Stimulated activated memory B cell treated with anti-CD40 and anti-IgM and Interleukin-4, amounts not matched to agents 10 μg/mL and 1 μg/mL and 100 μg/mL, for 72 hours (primary cell): ENCODE data around the gene IQCF2.
A peak's percentile ranks its signal among the peaks of the same experiment; 100 is the strongest.
"Not testable (repeated sequence)": the region's sequence is repeated elsewhere in the genome, so short reads cannot be mapped to it uniquely, and the experiment has no call there.

Experiments used
- ATAC-seq: fragments of 150-1000 bp; cut with Tn5 transposase; 2 replicates; pipeline ENCODE4 v1.10.0; 2021
- H3K27ac Mint-ChIP-seq: one replicate; pipeline ENCODE4 v1.8.0; 2022; ENCODE audit warnings: mild to moderate bottlenecking, mixed read lengths
- H3K27me3 Mint-ChIP-seq: one replicate; pipeline ENCODE4 v1.8.0; 2022; ENCODE audit warnings: mixed read lengths
- H3K36me3 Mint-ChIP-seq: one replicate; pipeline ENCODE4 v1.8.0; 2022; ENCODE audit warnings: mixed read lengths
- H3K4me1 Mint-ChIP-seq: one replicate; pipeline ENCODE4 v1.8.0; 2022; ENCODE audit warnings: mixed read lengths
- H3K4me3 Mint-ChIP-seq: one replicate; pipeline ENCODE4 v1.8.0; 2022; ENCODE audit warnings: mild to moderate bottlenecking, moderate library complexity, mixed read lengths
- H3K9me3 Mint-ChIP-seq: one replicate; pipeline ENCODE4 v1.8.0; 2022; ENCODE audit warnings: mixed read lengths

The IQCF2 gene

DNA sequence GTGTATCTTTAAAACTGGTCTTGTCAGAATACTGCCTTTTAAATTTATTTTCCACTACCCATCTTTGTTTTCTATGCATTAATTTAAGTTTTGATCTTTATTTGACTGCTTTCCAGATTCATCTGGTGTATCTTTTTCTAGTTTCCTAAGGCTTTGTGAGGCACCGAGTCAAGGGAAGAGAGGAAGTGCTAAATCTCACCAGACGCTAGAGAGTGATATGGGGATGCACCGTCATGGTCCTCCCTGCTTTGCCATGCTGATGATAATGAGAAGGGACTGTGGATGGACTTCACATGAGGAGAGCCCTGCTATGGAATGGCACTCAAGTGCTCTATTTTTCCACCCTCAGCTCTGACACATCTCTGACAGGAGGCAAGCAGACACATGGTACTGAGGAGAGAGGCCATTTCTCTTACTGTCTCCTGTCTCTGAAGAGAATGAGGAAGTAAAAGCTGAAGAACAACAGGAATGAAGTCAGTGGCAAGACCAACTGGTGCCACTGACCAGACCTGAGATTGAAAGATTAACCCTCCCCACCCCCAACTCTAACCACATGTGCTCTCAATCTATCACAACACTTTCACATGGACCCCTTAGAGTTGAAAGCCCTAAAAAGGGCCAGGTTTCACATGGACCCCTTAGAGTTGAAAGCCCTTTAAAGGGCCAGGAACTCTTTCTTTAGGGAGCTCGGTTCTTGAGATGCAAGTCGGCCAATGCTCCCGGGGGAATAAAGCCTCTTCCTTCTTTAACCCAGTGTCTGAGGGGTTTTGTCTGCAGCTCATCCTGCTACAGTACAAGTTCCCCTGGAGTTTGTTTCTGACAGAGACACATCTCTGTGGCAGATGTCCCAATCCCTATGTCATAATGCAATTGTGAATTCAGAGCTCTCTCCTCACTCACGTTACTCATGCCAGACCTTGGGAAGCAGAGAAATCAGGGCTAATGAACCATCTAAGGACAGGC is at the start of gene IQCF2:
Gene IQCF2, plus strand, starts transcription at position 913 of the 963 bp plus-strand sequence. CDS start 52 bp downstream, outside the sequence.
- peak; percentile 92 for ATAC-seq
- Mint-ChIP-seq H3K4me3 (peak within 1 kb of the TSS; percentile 11), H3K27me3 (peaks cover 9% of the 10 kb centered on the region), H3K4me1 (peaks cover 17% of the 10 kb centered on the region), H3K36me3 (peaks cover 3% of the 10 kb centered on the region), H3K9me3 (peaks cover 3% of the 10 kb centered on the region), H3K27ac (peak within 1 kb of the TSS; percentile 65)

DNA sequence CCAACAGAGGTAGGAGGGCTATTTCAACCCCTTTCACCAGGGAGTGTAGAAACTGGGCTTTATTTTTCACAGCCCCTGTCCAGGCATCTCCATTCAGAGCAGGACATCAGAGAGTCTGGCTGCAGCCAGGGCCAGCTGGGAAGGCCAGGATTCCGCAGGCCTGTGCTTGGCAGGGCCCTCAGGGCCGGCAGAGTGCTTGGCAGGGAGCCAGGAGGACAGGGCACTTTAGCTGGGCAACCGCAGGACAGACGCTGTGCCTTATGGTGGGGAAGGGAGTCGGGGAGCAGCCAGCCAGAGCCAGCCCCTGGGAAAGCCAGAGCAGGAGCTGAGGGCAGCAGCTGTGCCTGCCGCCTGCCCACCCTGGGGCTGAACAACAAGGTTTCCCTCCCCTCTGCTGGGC is 47.9 kb upstream of the IQCF2 start:
- Mint-ChIP-seq H3K9me3 (no peaks in the 10 kb centered on the region), H3K4me1 (no peaks in the 10 kb centered on the region), H3K27ac (no peak overlapping the region), H3K36me3 (no peaks in the 10 kb centered on the region), H3K27me3 (peaks cover 39% of the 10 kb centered on the region), H3K4me3 (no peak overlapping the region)
- ATAC-seq, result no peak

DNA sequence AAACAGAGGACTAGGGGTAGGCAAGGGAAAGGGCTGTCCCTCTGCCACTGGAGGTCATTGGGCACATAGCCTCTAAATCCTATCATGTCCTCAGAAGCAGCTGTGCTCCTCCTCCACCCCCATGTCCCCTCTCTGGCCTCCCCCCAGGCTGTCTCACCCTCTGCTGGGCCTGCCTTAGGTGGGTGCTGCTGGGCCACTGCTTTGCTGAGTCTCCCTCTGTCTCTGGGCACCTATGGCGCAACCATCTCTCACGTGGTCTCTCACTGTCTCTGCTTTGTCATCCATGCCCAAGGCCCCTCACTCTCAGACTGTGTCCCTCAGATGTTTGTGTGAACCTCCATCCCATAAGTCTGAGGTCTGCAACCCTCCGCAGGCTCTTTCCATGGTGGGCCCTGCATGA is 47.4 kb upstream of the IQCF2 start:
- no peaks in the 10 kb centered on the region for H3K4me1 Mint-ChIP-seq
- H3K4me3 Mint-ChIP-seq, result no peak overlapping the region
- H3K27me3 Mint-ChIP-seq, result peaks cover 42% of the 10 kb centered on the region
- H3K27ac Mint-ChIP-seq, result no peak overlapping the region
- ATAC-seq, result no peak
- H3K9me3 Mint-ChIP-seq, result no peaks in the 10 kb centered on the region
- H3K36me3 Mint-ChIP-seq, result no peaks in the 10 kb centered on the region

DNA sequence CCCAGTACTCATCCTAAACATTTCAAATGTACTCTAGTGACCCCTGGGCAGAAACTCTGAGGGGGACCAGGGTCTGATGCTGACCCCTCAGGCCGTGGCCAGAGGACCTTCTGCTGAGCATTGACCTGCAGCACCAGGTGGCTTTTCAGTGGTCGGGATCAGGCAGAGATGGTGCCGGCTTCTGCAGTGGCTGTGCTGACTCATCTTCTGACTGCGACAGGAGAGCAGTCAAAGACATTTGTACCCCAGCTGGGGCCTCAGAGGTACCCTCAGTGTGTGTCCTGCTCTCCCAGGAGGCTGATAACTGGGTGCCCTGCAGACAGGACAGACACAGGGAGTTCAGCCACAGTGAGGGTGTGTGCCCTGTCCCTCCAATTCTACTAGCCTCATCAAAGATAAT is 45.8 kb upstream of the IQCF2 start:
- Mint-ChIP-seq H3K27me3 (peaks cover 53% of the 10 kb centered on the region), H3K4me1 (no peaks in the 10 kb centered on the region), H3K4me3 (no peak overlapping the region), H3K9me3 (no peaks in the 10 kb centered on the region), H3K27ac (no peak overlapping the region), H3K36me3 (no peaks in the 10 kb centered on the region)
- no peak for ATAC-seq

DNA sequence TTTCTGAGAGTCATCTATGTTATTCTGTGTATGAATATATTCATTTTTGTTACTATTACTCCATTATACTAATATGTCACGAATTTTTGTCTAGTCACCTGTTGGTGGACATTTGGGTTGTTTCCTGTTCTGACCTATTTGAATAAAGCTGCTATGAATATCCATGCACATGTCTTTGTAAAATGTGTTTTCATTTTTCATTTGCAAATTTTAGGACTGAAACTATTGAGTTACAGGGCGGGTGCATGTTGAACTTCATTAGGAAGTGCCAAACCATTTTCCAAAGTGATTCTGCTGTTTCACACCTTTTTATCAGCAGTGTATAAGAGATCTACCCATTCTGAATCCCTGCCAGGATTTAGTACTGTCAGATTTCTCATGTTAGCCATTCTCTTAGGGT is 44.7 kb upstream of the IQCF2 start:
- ATAC-seq, result no peak
- H3K36me3 Mint-ChIP-seq, result no peaks in the 10 kb centered on the region
- no peak overlapping the region for H3K4me3 Mint-ChIP-seq
- no peaks in the 10 kb centered on the region for H3K4me1 Mint-ChIP-seq
- H3K27me3 Mint-ChIP-seq, result peaks cover 64% of the 10 kb centered on the region
- H3K27ac Mint-ChIP-seq, result no peak overlapping the region
- H3K9me3 Mint-ChIP-seq, result peaks cover 2% of the 10 kb centered on the region

DNA sequence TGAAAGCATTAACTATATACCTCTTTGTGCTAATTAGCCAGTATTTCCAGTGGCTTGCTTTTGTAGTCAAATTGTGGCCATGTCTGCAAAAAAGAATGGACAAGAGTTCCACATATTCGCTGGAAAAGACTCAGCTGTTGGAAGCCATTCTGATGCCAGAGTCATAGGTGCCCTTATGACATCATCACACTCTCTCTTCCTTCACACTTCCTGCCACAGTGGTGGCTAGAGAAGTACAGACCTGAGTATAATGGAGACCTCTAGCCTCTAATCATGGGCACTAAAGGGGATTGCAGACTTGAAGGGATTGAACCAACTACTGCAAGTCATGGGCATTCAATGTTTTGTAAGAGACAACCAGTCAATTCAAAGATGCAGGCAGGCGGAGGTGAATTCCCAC is 44.0 kb upstream of the IQCF2 start:
- Mint-ChIP-seq H3K27me3 (peaks cover 71% of the 10 kb centered on the region), H3K9me3 (peaks cover 4% of the 10 kb centered on the region), H3K27ac (no peak overlapping the region), H3K4me3 (no peak overlapping the region), H3K4me1 (no peaks in the 10 kb centered on the region), H3K36me3 (no peaks in the 10 kb centered on the region)
- ATAC-seq, result no peak

DNA sequence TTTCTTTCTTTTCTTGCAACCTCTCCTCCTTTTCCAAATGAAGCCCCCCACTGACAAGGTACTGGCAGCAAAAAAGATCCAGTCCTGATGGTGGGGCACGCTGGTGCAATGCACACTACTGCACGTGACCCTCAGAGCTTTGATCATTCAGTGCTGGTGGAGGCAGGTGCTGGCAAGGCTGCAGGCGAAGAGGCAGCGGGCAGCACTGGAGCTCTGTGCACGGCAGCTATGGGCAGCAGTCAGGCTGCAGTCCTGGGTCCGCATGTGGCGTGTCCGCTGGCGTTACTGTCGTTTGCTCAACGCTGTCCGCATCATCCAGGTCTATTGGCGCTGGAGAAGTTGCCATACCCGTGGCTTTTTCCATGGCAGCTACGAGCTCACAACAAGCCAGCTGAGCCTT is 42.3 kb upstream of the IQCF2 start:
- no peaks in the 10 kb centered on the region for H3K36me3 Mint-ChIP-seq
- no peak overlapping the region for H3K4me3 Mint-ChIP-seq
- H3K27me3 Mint-ChIP-seq, result peaks cover 78% of the 10 kb centered on the region
- H3K4me1 Mint-ChIP-seq, result no peaks in the 10 kb centered on the region
- ATAC-seq, result no peak
- no peak overlapping the region for H3K27ac Mint-ChIP-seq
- peaks cover 8% of the 10 kb centered on the region for H3K9me3 Mint-ChIP-seq

DNA sequence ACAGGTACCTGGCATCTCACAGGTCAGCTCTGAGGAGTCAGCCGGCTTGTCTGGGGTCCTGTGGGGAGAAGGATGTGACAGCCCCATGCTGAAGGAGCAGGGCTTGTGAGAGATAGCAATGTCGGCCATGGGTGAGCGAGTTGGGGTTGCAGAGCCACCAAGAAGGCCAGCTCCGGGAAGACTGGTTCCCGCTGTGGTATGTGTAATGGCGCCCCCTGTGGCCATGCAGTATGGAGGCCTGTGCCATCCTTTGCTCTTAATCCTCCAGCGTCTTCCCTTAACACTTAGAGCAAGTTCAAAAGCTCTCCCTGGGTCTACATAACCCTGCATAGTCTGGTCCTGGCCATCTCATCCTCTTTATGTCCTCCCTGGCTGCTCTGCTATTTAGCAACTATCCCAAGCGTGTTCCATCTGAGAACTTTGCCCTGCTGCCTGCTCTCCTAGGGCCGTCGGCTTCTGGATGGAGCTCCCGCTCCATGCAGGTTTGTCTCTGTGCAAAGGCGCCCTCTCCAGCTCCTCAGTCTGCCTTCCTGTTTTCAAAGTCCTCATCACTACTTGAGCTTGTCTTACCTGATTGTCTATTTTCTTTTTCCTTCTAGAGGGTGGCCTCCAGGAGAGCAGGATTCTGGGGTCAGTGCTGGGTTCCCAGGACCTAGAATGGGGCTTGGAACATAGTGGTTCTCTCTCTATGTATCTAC is 41.6 kb upstream of the IQCF2 start:
- H3K27me3 Mint-ChIP-seq, result peaks cover 79% of the 10 kb centered on the region
- ATAC-seq, result no peak

DNA sequence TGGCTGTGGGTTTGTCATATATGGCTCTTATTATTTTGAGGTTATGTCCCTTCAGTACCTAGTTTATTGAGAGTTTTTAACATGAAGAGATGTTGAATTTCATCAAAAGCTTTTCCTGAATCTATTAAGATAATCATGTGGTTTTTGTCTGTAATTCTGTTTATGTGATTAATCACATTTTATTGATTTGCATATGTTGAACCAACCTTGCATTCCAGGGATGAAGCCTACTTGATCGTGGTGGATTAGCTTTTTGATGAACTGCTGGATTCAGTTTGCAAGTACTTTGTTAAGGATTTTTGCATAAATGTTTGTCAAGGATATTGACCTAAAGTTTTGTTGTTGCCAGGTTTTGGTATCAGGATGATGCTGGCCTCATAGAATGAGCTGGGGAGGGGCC is 33.1 kb upstream of the IQCF2 start:
- Mint-ChIP-seq H3K9me3 (peaks cover 9% of the 10 kb centered on the region), H3K4me1 (no peaks in the 10 kb centered on the region), H3K27me3 (peaks cover 54% of the 10 kb centered on the region), H3K36me3 (no peaks in the 10 kb centered on the region), H3K27ac (no peak overlapping the region), H3K4me3 (no peak overlapping the region)
- ATAC-seq, result no peak

More for the DNA sequence above, 41.6 kb upstream of the IQCF2 start:
- Mint-ChIP-seq H3K9me3 (peaks cover 8% of the 10 kb centered on the region), H3K4me3 (no peak overlapping the region), H3K36me3 (no peaks in the 10 kb centered on the region), H3K27ac (no peak overlapping the region), H3K4me1 (no peaks in the 10 kb centered on the region)

DNA sequence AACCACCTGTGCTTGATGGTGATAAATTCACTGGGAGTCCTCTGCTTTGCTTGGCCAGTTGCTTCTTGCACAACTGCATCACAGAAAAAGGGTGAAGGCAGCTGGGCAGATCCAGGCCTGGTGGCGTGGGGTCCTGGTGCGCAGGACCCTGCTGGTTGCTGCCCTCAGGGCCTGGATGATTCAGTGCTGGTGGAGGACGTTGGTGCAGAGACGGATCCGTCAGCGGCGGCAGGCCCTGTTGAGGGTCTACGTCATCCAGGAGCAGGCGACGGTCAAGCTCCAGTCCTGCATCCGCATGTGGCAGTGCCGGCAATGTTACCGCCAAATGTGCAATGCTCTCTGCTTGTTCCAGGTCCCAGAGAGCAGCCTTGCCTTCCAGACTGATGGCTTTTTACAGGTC is 31.1 kb upstream of the IQCF2 start:
- Mint-ChIP-seq H3K4me1 (no peaks in the 10 kb centered on the region), H3K9me3 (peaks cover 12% of the 10 kb centered on the region), H3K27me3 (peaks cover 54% of the 10 kb centered on the region), H3K27ac (no peak overlapping the region), H3K36me3 (no peaks in the 10 kb centered on the region), H3K4me3 (no peak overlapping the region)
- no peak for ATAC-seq

DNA sequence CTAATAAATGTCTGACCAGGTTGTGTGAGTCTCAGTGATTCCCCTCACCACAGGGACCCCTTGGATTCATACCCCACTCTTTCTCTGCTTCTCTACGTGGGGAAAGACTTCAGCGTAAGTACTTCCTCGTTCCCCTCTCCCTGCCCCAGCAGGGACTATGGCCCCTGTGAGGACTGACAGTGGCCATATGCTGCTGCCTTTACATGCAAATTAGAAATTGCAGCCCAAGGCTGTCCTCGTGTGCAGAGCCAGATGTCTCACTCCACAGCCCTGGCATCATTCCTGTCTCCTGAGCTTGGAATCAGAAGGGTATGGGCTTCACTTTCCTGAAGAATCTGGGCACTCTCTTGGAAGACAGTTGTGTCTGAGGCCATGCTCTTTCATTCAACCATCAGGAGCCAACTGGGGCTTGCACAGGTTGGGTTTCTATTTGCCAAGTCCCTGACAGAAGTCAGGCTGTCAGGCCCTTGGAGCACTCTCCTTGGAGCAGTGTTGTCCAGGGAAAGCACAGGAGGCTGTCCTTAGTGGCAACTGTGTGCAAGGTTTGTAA is 30.5 kb upstream of the IQCF2 start:
- no peaks in the 10 kb centered on the region for H3K36me3 Mint-ChIP-seq
- ATAC-seq, result peak; percentile 24
- H3K27ac Mint-ChIP-seq, result no peak overlapping the region
- H3K27me3 Mint-ChIP-seq, result peaks cover 52% of the 10 kb centered on the region
- no peak overlapping the region for H3K4me3 Mint-ChIP-seq
- no peaks in the 10 kb centered on the region for H3K4me1 Mint-ChIP-seq
- peaks cover 12% of the 10 kb centered on the region for H3K9me3 Mint-ChIP-seq

DNA sequence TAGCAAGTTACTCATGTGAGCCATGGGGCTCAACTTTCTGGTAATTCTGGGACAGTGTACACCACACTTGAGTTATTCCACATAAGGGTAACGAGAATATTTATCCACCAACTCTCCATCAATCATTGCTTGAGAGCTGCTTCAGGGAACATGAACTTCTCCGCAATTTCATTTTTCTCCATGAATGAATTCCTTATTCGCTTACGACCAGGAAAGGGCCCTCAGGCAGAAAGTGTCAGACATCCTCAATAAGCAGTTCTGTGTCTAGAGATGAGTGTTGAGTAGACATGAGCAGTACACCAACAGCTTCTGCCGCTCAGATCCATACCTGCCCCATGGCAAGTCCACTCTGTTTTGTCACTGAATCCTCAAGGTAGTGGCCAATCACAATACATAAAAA is 24.8 kb upstream of the IQCF2 start:
- Mint-ChIP-seq H3K9me3 (peaks cover 4% of the 10 kb centered on the region), H3K4me1 (no peaks in the 10 kb centered on the region), H3K36me3 (no peaks in the 10 kb centered on the region), H3K4me3 (no peak overlapping the region), H3K27ac (no peak overlapping the region), H3K27me3 (peaks cover 27% of the 10 kb centered on the region)
- no peak for ATAC-seq

DNA sequence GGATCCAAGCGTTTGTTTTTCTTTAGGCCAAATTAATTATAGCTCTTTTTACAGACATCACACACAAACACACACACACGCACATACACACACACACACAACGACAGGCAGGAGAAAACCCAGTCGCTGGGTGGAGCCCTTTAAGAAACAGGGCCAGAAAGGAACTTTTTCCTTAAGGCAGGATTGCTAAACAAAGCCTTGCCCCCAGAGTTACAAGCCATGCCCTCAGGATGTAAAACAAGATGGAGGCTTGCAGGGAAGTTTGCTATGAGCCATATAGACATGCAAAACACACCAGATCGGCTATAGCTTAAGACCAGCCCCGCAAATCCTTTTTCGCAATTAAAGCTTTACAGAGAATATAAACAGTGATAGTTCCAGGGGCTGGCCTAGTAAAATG is 16.3 kb upstream of the IQCF2 start:
- H3K27ac Mint-ChIP-seq, result no peak overlapping the region
- no peak for ATAC-seq
- H3K36me3 Mint-ChIP-seq, result peaks cover 6% of the 10 kb centered on the region
- H3K4me3 Mint-ChIP-seq, result no peak overlapping the region
- H3K9me3 Mint-ChIP-seq, result peaks cover 19% of the 10 kb centered on the region
- H3K4me1 Mint-ChIP-seq, result no peaks in the 10 kb centered on the region
- H3K27me3 Mint-ChIP-seq, result peaks cover 49% of the 10 kb centered on the region

DNA sequence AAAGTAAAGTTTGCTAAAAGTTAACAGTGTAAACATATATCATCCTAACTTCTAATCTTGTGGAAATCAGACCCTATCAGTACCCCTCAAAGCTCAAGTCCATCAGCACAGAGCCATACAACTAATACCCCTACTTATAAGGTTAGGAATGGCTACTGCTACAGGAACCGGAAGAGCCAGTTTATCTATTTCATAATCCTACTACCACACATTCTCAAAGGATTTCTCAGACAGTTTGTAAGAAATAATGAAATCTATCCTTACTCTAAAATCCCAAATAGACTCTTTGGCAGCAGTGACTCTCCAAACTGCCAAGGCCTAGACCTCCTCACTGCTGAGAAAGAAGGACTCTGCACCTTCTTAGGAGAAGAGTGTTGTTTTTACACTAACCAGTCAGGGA is 6.0 kb upstream of the IQCF2 start:
- not testable (repeated sequence) for ATAC-seq, H3K9me3 Mint-ChIP-seq, H3K27ac Mint-ChIP-seq, H3K4me1 Mint-ChIP-seq, H3K36me3 Mint-ChIP-seq, H3K4me3 Mint-ChIP-seq
- H3K27me3 Mint-ChIP-seq, result peaks cover 18% of the 10 kb centered on the region

DNA sequence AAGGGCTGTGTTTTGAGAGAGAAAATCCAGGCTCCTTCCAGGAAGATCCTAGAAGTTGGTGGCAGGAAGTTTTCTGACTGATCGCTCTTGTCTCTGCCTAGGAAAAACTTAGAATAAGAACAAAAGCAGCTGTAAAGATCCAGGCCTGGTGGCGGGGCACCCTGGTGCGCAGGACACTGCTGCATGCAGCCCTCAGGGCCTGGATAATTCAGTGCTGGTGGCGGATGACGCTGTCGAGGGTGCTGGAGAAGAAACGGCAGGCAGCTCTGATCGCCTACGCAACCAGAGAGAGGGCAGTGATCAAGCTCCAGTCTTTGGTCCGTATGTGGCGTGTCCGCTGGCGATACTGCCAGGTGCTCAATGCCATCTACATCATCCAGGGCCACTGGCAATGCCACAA is 1.5 kb downstream of the IQCF2 start:
- peaks cover 17% of the 10 kb centered on the region for H3K4me1 Mint-ChIP-seq
- H3K27ac Mint-ChIP-seq, result no peak overlapping the region
- no peaks in the 10 kb centered on the region for H3K36me3 Mint-ChIP-seq
- peaks cover 9% of the 10 kb centered on the region for H3K27me3 Mint-ChIP-seq
- H3K4me3 Mint-ChIP-seq, result no peak overlapping the region
- no peak for ATAC-seq
- peaks cover 3% of the 10 kb centered on the region for H3K9me3 Mint-ChIP-seq
